Tibial nerve (tissue), 4 donors: ENCODE measurements around the gene KRTAP7-1.

Source experiments
- EP300 ChIP-seq, 2 donors: sonication (generic); formaldehyde crosslinking; IDR thresholded peaks; one replicate each; pipeline ENCODE4 v1.6.1; 2017; ENCODE audit warnings: antibody characterized with exemption in 2 of 2, mild to moderate bottlenecking in 1 of 2
- TF ChIP-seq, protein P1 (sequence below), 5 experiments: fragments of 200-600 bp in 3 of 5; fragments of 450-650 bp in 2 of 5; sonication (generic) in 3 of 5; IDR thresholded peaks; one replicate each; pipeline ENCODE4 v1.5.1; 2016 to 2019; ENCODE audit warnings: antibody characterized with exemption in 5 of 5, mild to moderate bottlenecking in 3 of 5, moderate library complexity in 2 of 5

DNA sequence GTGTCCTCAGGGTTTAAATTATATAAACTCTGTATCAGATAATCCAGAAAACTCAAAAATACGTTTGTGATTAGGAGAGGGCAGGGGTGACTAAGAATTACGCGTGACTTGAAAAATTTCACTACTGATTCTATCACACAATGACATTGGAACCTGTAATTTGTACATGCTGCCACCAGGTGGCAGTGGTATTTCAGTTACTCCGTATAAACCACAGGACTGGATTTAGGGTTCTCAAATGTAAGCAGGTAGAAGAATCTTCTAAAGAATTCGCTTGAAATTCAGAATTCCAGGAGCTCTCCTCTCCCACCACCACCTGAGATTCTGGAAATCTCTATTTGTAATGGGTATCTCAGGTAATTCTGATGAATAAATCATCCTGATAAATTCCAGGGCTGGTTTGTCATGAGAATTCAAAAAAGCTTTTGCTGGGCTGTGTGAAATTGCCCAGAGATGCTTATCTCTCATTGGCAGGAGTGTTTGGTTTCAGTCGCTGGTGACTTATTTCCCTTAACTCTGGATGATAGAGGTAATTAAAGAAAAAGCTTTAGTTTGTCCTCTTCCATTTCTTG lies 1.7 kb upstream of the KRTAP7-1 start:
- no peak for TF ChIP-seq EP300 (IDR thresholded peaks at IDR 0.05)
- TF ChIP-seq, protein P1, sequence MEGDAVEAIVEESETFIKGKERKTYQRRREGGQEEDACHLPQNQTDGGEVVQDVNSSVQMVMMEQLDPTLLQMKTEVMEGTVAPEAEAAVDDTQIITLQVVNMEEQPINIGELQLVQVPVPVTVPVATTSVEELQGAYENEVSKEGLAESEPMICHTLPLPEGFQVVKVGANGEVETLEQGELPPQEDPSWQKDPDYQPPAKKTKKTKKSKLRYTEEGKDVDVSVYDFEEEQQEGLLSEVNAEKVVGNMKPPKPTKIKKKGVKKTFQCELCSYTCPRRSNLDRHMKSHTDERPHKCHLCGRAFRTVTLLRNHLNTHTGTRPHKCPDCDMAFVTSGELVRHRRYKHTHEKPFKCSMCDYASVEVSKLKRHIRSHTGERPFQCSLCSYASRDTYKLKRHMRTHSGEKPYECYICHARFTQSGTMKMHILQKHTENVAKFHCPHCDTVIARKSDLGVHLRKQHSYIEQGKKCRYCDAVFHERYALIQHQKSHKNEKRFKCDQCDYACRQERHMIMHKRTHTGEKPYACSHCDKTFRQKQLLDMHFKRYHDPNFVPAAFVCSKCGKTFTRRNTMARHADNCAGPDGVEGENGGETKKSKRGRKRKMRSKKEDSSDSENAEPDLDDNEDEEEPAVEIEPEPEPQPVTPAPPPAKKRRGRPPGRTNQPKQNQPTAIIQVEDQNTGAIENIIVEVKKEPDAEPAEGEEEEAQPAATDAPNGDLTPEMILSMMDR (IDR thresholded peaks at IDR 0.05) = peak in 1 of 5 experiments; percentile 19
